HG02852 (cell line): ENCODE results near the gene INHBB.
"Not testable (repeated sequence)": the region's sequence is repeated elsewhere in the genome, so short reads cannot be mapped to it uniquely, and the experiment has no call there.

ENCODE experiments used
- ATAC-seq: cut with Tn5 transposase; IDR thresholded peaks from one replicate; pipeline ENCODE4 v1.9.1; 2021; ENCODE audit warnings: mild to moderate bottlenecking, moderate library complexity; ENCODE audit not compliant: unreplicated experiment

Gene INHBB

DNA sequence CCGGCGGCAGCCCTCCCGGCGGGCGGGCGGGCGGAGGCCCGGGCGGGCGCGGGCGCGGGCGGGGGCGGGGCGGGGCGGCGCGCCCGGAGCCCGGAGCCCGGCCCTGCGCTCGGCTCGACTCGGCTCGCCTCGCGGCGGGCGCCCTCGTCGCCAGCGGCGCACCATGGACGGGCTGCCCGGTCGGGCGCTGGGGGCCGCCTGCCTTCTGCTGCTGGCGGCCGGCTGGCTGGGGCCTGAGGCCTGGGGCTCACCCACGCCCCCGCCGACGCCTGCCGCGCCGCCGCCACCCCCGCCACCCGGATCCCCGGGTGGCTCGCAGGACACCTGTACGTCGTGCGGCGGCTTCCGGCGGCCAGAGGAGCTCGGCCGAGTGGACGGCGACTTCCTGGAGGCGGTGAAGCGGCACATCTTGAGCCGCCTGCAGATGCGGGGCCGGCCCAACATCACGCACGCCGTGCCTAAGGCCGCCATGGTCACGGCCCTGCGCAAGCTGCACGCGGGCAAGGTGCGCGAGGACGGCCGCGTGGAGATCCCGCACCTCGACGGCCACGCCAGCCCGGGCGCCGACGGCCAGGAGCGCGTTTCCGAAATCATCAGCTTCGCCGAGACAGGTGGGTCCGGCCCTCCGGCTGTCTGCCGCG, at the start of gene INHBB:
INHBB (plus strand) TSS at position 111 of the 641 bp plus-strand sequence; CDS start at position 164, 53 bp downstream.
- no peak for ATAC-seq

- ATAC-seq, result no peak
Measured at GRCh38 chr2:120298173-120298835, 47.6 kb upstream of the INHBB start.

GRCh38 chr2:120299004-120299403, 46.9 kb upstream of the INHBB start:
- no peak for ATAC-seq

GRCh38 chr2:120299561-120299960, 46.4 kb upstream of the INHBB start:
- no peak for ATAC-seq

DNA sequence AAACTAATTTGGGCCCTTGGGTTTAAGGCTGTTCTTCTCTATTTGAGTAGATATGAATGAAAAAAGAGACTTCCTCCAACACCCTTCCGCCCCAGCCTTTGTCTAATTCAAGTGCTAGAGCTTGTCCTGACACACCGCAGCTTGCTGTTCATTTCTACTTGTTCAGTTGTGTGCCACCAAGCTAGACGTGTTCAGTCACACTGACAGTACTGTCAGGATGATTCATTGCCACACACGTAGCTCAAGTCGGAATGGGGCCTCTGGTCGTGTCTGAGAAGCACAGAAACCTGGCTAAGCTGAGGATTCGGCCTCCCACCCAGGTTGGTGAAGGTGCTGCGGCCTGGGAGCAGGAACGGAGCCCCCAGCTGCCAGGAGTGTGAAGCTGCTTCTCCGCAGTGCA, 45.6 kb upstream of the INHBB start:
- ATAC-seq, result no peak

GRCh38 chr2:120301284-120301683, 44.7 kb upstream of the INHBB start:
- no peak for ATAC-seq

- ATAC-seq, result no peak
Measured at GRCh38 chr2:120302301-120302700, 43.6 kb upstream of the INHBB start.

DNA sequence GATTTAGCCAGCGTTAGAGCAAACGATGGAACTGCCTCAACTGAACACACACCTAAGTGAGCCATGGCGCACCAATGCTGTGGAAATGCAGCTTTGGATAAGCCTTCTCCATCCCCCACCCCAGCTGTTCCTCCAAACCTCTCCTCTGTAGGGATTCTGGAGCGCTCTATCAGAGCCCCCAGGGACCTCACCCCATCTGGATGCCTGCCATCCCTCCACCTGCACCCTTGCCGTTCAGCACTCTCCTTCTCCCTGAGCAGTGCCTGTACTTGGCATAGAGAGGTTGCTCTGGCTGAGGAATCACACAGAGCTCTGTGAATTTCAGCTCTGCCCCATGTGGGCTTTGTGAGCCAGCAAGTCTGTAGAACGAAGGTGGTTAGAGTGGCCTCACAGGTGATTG, 42.8 kb upstream of the INHBB start:
- no peak for ATAC-seq

GRCh38 chr2:120305296-120305695, 40.6 kb upstream of the INHBB start:
- no peak for ATAC-seq

DNA sequence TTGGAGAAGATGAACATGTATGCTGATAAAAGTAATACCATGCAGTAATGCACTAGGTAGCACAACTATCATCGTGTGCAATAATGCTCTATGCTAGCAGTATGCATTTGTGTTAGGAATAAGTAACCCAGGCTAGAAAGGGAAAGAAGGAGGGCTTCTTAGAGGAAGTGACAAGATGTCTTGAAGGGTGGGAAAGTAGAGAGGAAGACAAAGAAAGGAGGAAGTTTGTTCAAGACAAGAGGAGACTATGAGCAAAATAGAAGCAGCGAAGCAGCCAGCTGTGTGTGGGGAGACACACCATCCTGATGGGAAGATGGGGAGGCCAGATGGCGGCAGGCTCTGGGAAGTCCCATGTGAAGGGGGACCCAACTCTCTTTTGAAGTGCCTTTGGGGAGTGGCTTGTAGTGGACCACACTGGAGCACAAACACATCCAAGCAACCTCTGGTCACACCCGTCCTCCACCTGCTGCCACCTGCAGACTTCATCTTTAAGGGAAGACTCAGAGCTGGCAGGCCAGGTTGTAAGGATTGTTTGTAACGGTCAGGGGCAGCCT, 39.9 kb upstream of the INHBB start:
- no peak for ATAC-seq

DNA sequence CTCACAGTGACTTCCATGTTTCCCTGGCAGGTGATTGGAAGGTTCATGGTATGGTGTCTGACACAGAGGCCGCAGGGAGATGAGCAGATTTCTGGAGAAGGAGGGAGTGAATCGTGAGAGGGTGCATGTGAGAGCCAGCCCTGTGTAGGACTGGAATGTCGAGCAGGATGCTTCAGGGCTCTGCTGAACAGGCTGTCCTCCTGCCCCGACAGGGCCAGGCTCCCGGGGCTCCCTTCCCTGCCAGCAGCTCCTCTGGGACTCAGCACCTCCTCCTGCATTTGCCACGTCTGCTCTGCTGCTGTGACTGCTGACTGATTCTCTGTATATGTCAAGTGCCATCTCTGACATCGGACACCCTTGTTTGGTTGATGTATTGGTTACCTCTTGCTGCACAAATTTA, 38.5 kb upstream of the INHBB start:
- ATAC-seq, result no peak

- ATAC-seq, result peak; percentile 25
Measured at GRCh38 chr2:120308038-120308910, 37.7 kb upstream of the INHBB start.

DNA sequence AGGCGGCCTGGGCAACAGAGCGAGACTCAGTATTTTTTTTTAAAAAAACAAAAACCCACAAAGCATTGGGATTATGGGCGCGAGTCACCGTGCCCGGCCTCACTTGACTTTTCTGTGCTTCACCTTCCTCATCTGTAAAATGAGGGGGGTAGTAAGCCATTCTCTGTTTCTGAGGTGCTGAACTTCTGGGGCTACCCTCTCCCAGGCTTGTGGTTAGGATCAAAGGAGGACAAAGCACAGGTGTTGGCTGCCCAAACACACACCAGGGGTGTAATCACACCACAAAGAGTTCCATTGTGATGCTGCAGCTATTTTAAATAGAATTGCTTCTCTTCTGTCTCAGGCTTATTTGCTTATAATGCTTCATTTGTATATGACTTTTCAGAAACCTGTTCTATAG, 35.8 kb upstream of the INHBB start:
- peak; percentile 66 for ATAC-seq

DNA sequence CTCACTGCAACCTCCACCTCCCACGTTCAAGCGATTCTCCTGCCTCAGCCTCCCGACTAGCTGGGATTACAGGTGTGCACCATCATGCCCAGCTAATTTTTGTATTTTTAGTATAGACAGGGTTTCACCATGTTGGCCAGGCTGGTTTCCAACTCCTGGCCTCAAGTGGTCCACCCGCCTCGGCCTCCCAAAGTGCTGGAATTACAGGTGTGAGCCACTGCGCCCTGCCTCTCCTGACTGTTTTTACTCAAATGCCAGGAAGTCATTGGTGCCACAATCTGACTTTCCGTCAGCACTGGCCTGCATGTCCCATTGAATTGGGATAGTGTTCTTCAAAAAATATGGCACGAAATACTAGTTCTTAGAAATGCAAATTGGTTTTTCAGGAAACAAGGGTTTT, 35.1 kb upstream of the INHBB start:
- not testable (repeated sequence) for ATAC-seq

DNA sequence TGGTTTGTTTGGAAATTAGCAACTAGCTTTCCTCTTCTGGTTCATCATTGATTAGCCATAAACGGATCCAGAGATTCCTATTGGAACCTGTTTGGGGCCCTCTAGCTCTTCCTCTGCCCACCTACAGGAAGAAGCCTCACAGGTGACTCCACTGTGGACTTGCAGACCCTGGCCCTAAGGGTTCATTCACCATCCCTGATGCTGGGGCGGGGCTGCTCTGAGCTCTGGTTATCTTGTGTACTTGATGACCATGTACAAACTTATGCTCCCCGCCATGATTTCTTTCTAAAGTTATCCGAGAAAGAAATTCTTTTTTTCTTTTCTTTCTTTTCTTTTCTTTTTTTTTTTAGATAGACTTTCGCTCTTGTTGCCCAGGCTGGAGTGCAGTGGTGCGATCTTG, 33.9 kb upstream of the INHBB start:
- no peak for ATAC-seq

DNA sequence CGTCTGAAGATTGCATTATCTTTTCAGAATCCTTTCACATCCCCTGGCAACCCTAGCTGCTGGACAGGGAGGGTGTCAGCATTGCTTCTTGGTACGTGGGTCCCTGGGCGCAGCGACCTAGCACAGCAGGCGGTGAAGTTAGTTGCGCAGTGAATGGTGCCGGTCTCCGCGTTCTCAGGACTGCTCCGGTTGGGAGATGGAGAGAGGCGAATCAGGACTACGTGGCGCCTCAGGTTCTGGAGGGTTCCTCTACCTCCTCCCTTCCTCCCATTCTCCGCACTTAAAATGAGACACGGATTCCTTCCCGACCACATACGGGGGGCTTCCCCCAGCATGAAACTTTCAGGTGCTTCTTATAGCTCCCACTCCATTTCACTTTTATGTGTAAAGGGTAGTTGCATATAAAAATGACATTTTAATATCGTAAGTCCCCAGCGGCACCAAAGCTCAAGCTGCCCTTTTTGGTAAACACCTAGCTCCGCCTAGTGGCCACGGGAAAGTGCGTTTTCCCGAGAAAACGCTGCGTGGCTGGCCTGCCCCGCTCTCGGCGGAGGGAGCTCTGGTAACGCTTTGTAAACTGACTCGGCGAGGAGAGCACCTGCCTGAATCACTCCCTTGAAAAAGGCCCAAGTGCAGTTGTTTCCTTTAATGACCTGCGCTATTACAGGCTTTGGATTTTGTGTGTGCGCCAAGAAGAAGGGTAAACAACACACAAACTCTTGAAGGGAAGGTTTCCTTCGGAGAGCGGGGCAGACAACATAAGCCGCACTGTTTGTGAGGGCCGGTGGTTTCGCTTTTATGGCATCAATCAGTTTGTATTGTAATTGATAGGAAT, 32.9 kb upstream of the INHBB start:
- peak; percentile 34 for ATAC-seq

GRCh38 chr2:120313695-120314615, 32.0 kb upstream of the INHBB start:
- no peak for ATAC-seq

- ATAC-seq, result no peak
Measured at GRCh38 chr2:120314690-120315366, 31.1 kb upstream of the INHBB start.
